Gastroesophageal sphincter (tissue), 3 donors: Measurements from ENCODE around the gene MCMBP.

Experiments used
- EP300 ChIP-seq: sonication (generic); formaldehyde crosslinking; IDR thresholded peaks from one replicate; pipeline ENCODE4 v1.6.1; 2017; ENCODE audit warnings: antibody characterized with exemption, mild to moderate bottlenecking
- POLR2A ChIP-seq, 2 donors: fragments of 450-650 bp; IDR thresholded peaks; one replicate each; pipeline ENCODE4 v1.6.1; 2017; ENCODE audit warnings: antibody characterized with exemption in 2 of 2, mild to moderate bottlenecking in 2 of 2, moderate library complexity in 1 of 2
- POLR2AphosphoS5 ChIP-seq: sonication (generic); formaldehyde crosslinking; IDR thresholded peaks from one replicate; pipeline ENCODE4 v1.6.1; 2017; ENCODE audit warnings: antibody characterized with exemption
- TF ChIP-seq, protein P1 (sequence below), 4 experiments: fragments of 200-600 bp in 2 of 4; fragments of 450-650 bp in 2 of 4; sonication (generic) in 1 of 4; IDR thresholded peaks; one replicate each; pipeline ENCODE4 v1.5.1; 2017 to 2019; ENCODE audit warnings: antibody characterized with exemption in 4 of 4, mild to moderate bottlenecking in 2 of 4, moderate library complexity in 2 of 4

DNA sequence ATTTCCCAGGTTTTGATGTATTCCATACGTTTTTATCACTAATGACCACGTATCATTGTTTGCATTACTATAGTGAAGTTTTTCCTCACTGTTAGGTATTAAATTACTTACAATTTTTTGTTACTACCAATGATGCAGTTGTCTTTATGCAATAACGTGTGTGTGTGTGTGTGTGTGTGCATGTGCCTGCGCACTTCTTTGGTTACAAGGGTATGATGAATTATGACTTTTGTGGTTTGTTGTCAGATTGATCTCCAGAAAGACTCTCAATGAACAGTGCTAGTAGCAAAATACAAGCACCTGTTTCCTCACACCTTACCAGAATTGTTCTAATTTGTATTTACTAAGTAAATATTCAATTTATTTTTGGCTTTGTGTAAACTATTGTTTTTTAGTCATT, 51.5 kb downstream of the MCMBP start:
- TF ChIP-seq, protein P1, sequence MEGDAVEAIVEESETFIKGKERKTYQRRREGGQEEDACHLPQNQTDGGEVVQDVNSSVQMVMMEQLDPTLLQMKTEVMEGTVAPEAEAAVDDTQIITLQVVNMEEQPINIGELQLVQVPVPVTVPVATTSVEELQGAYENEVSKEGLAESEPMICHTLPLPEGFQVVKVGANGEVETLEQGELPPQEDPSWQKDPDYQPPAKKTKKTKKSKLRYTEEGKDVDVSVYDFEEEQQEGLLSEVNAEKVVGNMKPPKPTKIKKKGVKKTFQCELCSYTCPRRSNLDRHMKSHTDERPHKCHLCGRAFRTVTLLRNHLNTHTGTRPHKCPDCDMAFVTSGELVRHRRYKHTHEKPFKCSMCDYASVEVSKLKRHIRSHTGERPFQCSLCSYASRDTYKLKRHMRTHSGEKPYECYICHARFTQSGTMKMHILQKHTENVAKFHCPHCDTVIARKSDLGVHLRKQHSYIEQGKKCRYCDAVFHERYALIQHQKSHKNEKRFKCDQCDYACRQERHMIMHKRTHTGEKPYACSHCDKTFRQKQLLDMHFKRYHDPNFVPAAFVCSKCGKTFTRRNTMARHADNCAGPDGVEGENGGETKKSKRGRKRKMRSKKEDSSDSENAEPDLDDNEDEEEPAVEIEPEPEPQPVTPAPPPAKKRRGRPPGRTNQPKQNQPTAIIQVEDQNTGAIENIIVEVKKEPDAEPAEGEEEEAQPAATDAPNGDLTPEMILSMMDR (IDR thresholded peaks at IDR 0.05) = no peak
- no peak for TF ChIP-seq EP300
- no peak for TF ChIP-seq POLR2AphosphoS5
- no peak for TF ChIP-seq POLR2A (IDR thresholded peaks at IDR 0.05)
